Bronchial epithelial cell (primary cell): ENCODE measurements around the gene ZNF548. TPM values are rescaled to one million over a fixed set of nuclear protein-coding genes. Genes with fewer than 3 reads are reported as not detected.

Experiments
- DNase-seq: peaks from one replicate; pipeline ENCODE4 v3.0.0-alpha.2; 2010; ENCODE audit warnings: low read depth
- FAIRE-seq: peaks from 2 replicates; lab custom pipeline; 2011; peaks lifted over from hg19 to GRCh38; lab: Jason Lieb, UNC
- H3K27me3 ChIP-seq: 2 replicates; pipeline ENCODE4 v1.5.1; 2011; ENCODE audit warnings: low read length; ENCODE audit not compliant: control insufficient read depth, insufficient read depth
- H3K36me3 ChIP-seq: 2 replicates; pipeline ENCODE4 v1.5.1; 2011; ENCODE audit warnings: low read length; ENCODE audit not compliant: control insufficient read depth, insufficient read depth
- H3K4me3 ChIP-seq: 2 replicates; pipeline ENCODE4 v1.5.1; 2011; ENCODE audit warnings: mild to moderate bottlenecking, low read depth, low read length, control low read depth
- CTCF ChIP-seq: IDR thresholded peaks from 2 replicates; pipeline ENCODE4 v1.5.1; 2011; ENCODE audit warnings: mild to moderate bottlenecking, moderate library complexity, low read length, control low read depth, inconsistent platforms; ENCODE audit not compliant: insufficient read depth, severe bottlenecking
- total RNA-seq: library from RNA; depleted of rRNA; stranded (reverse); fragments of >200 nt; gene quantifications from 2 replicates; pipeline ENCODE4 v1.2.1, GENCODE V29; 2014

Gene ZNF548
- 30.1 and 31.9 TPM in 2 replicates for total RNA-seq

GRCh38 chr19:57389730-57390598, at the start of gene ZNF548:
Gene ZNF548, plus strand, starts transcription at chr19:57389854. Its CDS starts 246 bp downstream, at chr19:57390100.
- Histone ChIP-seq H3K36me3 (peaks cover 2% of the 10 kb centered on the region), H3K4me3 (peak within 1 kb of the TSS; percentile 49), H3K27me3 (no peaks in the 10 kb centered on the region)
- FAIRE-seq = peak; percentile 7
- TF ChIP-seq CTCF = peak; percentile 35
- peak; percentile 94 for DNase-seq

GRCh38 chr19:57342582-57342981, 47.1 kb upstream of the ZNF548 start:
- no peak for FAIRE-seq
- Histone ChIP-seq H3K27me3 (no peaks in the 10 kb centered on the region), H3K36me3 (no peaks in the 10 kb centered on the region), H3K4me3 (no peak overlapping the region)
- DNase-seq = no peak
- no peak for TF ChIP-seq CTCF

- TF ChIP-seq CTCF = no peak
- no peak for FAIRE-seq
These were observed 41.5 kb upstream of the ZNF548 start for GRCh38 chr19:57348136-57348535.

GRCh38 chr19:57350877-57351805, 38.5 kb upstream of the ZNF548 start, which contains the start of gene ZNF304:
Gene ZNF304, plus strand, starts transcription at chr19:57351271. Its CDS starts 394 bp downstream, at chr19:57351665.
- no peak for TF ChIP-seq CTCF
- H3K36me3 ChIP-seq = peaks cover 10% of the 10 kb centered on the region
- DNase-seq (peak; percentile 93), FAIRE-seq (peak; percentile 97)
- peak within 1 kb of the TSS; percentile 92 for H3K4me3 ChIP-seq
- no peaks in the 10 kb centered on the region for H3K27me3 ChIP-seq

More at GRCh38 chr19:57348136-57348535, 41.5 kb upstream of the ZNF548 start:
- DNase-seq = peak; percentile 15
- Histone ChIP-seq H3K36me3 (peaks cover under 1% of the 10 kb centered on the region), H3K27me3 (no peaks in the 10 kb centered on the region), H3K4me3 (no peak overlapping the region)

- DNase-seq = peak; percentile 48
These were observed 37.8 kb upstream of the ZNF548 start for GRCh38 chr19:57351867-57352266.

More at GRCh38 chr19:57351867-57352266, 37.8 kb upstream of the ZNF548 start:
- peak; percentile 29 for TF ChIP-seq CTCF
- FAIRE-seq = no peak
- peaks cover 18% of the 10 kb centered on the region for H3K36me3 ChIP-seq
- H3K27me3 ChIP-seq = no peaks in the 10 kb centered on the region
- peak overlapping the region; percentile 92 for H3K4me3 ChIP-seq
